GM03348 (cell line): ENCODE results near the gene DENND4B.
A peak's percentile ranks its signal among the peaks of the same experiment; 100 is the strongest.
"Not testable (repeated sequence)": the region's sequence is repeated elsewhere in the genome, so short reads cannot be mapped to it uniquely, and the experiment has no call there.

Experiments used
- DNase-seq: peaks from one replicate; pipeline ENCODE4 v3.0.0; 2012; ENCODE audit warnings: low spot score

Gene DENND4B, protein sequence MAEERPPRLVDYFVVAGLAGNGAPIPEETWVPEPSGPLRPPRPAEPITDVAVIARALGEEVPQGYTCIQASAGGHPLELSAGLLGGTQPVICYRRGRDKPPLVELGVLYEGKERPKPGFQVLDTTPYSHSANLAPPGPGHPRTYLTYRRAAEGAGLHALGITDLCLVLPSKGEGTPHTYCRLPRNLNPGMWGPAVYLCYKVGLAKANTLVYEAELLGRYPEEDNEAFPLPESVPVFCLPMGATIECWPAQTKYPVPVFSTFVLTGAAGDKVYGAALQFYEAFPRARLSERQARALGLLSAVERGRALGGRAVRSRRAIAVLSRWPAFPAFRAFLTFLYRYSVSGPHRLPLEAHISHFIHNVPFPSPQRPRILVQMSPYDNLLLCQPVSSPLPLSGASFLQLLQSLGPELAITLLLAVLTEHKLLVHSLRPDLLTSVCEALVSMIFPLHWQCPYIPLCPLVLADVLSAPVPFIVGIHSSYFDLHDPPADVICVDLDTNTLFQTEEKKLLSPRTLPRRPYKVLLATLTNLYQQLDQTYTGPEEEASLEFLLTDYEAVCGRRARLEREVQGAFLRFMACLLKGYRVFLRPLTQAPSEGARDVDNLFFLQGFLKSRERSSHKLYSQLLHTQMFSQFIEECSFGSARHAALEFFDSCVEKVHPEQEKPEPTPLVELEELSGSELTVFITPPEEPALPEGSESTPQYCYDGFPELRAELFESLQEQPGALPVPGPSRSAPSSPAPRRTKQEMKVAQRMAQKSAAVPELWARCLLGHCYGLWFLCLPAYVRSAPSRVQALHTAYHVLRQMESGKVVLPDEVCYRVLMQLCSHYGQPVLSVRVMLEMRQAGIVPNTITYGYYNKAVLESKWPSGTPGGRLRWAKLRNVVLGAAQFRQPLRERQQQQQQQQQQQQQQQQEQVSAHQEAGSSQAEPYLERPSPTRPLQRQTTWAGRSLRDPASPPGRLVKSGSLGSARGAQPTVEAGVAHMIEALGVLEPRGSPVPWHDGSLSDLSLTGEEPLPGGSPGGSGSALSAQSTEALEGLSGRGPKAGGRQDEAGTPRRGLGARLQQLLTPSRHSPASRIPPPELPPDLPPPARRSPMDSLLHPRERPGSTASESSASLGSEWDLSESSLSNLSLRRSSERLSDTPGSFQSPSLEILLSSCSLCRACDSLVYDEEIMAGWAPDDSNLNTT (N-terminal part only)

DNA sequence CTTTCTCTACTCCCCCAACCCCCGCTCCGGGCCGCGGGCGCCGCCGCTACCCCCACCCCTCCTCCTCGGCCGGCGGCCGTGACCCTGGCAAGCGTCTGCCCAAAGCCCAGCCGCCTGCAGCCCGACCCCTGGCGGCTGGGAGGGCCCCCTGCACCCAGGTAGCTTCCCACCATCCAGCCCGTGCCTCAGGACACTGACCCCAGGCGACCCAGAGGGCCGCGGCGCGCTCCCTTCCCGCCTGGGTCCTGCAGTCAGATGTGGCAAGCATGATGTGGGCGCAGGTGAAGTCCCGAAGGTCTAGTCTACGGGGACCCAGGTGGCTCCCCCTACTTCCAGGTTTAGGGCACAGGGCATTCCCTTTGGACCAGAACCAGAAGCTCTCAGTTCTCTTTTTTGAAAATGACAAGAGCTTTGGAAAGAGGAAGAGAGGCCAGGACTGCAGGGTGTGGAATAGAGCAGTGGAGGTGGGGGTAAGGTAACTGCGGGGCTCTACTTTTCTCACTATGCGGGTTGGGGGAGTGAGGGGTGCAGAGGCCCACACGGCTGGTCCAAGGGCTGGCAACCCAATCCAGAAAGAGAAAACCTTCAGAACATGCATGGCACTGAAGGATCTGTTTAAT, at the start of gene DENND4B:
DENND4B (minus strand) TSS at position 97 of the 620 bp plus-strand sequence. CDS start 2,344 bp downstream, outside the sequence.
- peak; percentile 97 for DNase-seq

DNA sequence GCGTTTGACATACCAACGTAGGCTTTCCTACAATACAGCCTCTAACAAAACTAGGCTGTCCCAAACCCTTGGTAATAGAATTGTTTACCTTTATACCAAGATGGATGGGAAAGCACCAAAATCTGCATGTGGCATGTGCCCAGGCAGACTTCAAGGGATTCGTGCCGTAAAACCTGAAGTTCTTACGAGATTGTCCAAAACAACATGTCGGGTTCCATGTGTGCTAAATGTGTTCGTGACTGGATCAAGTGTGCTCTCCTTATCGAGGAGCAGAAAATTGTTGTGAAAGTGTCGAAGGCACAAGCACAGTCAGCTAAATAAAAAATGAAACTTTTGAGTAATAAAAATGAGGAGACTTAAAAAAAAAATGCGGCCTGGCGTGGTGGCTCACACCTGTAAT, 49.1 kb upstream of the DENND4B start:
- DNase-seq, result no peak

DNA sequence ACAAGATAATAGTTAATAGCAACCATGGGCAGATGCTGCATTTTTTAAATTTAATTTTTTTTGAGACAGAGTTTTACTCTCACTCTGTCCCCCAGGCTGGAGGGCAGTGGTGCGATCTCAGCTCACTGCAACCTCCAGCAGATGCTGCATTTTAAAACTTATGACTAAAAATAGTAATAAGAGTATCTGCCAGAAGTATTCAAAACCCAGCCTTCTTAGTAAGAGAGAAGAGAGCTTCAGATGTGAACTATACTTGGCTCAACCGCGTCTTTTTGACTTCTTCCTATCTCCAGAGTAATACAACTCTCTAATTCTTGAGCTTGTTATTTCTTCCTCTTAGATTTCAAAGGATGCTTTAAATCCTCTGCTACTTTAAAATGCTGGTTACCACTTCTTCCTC, 48.7 kb upstream of the DENND4B start:
- no peak for DNase-seq

DNA sequence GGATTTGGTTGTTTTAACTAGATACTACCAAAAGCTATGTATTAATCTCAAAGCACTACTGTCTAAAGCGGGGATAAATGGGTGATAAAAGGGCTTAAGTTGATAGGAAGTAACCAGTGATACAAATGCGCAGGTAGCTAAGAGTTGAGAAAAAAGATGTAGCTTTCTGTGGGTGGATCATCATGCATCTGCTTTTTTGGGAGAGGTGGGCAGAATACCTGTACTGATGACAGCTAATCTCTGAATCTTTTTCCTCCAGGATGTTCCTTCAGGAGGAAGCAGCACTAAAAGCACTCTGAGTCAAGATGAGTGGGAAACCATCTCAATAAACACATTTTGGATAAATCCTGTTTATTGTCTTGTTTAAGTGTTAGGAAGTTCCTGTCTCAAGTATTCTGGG, 45.3 kb upstream of the DENND4B start:
- DNase-seq, result no peak

DNA sequence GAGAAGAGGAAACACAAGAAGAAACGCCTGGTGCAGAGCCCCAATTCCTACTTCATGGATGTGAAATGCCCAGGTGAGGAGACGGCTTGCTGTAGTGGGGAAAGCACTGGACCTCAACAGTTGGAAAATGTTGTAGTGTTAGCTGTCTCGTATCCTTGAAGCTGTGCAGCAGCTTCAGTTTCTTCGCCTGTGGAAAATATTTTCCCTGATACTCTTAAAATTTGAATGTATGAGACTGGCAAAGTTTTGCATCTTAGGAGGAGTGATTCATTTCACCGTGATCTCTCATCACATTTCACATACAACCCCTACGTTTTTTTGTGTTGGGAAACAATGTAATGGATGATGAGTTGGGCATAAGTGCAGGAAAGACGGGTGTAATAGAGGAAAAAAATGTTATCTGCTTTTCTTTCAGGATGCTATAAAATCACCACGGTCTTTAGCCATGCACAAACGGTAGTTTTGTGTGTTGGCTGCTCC, 44.7 kb upstream of the DENND4B start:
- no peak for DNase-seq

DNA sequence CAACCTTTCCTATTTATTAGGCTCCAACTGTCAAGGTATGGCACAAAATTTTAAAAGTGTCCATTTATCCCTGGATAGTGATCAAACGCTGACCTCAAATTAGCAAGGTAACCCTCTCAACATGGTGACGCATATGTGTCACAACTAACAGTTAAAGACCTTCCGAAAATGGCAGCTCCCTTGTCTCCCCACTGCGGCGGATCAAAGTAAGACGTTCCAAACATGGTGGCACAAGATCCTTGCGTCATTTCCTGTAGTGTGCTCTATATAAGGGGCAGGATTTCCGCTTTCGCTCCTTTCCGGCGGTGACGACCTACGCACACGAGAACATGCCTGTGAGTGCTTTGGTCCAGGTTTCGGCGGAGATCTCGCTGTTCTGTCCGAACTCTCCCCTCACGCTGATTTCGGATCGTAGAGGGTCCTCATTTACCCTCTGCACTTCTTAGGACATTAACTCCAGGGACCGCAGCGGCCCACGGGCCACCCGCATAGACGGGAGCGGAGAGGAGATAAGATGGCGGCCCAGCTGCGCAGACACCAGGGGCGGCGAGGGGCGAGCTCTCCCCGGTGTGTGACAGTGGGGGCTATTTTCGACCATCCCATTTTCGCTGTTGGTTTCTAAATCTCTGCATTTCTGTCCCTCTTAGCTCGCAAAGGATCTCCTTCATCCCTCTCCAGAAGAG, 44.1 kb upstream of the DENND4B start, which contains the start of gene RPS27:
RPS27 (plus strand) TSS at position 295 of the 683 bp plus-strand sequence; CDS start at position 330, 35 bp downstream.
- peak; percentile 92 for DNase-seq

DNA sequence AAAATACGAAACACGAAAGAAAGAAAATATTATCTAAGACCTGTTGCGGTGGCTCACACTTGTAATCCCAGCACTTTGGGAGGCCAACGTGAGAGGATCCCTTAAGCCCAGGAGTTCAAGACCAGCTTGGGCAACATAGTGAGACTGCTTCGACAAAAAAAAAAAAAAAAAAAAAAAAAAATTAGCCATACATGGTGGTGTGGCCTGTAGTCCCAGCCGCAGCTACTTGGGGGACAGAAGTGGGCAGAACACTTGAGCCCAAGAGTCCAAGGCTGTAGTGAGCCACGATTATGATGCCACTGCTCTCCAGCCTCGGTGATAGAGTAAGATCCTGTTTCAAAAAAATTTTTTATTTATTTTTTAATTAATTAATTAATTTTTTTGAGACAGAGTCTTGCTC, 41.1 kb upstream of the DENND4B start:
- DNase-seq, result no peak

DNA sequence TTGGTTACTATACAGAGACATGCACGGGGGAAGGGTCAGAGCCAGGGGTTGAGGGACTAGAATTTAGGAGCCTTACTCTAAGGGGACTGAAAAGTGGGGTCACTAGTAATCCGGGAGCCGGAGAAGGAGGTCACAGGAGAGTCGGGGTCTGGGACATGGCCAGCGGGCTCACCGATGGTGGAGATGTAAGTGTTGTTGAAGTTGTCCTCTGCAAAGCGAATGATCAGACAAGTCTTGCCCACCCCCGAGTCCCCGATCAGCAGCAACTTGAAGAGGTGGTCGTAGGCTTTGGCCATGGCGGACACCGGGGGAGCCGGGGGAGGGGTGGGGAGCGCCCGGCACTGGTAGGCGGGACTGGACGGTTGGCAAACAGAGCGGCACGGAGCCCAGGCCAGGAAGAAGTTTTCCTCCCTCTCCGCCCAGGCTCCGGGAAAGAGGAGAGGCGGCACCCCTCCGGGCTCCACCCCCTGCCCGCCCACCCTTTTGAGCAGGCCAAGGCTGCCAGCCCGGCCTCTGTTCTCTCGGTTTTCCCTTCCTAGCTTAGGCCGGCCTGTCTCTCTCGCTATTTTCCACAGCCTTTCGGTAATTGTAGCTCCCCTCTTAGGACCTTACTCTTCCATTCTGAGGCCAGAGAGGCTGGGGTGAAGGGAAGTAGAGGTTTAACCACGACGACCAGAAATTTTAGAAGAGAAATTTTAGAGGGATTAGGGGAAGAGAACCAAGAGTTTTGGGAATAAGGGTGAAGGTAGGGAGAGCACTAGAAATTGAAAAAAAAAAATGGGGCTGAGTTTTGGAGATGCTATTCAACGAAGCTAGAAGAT, 39.6 kb upstream of the DENND4B start, which contains the start of gene RAB13:
RAB13 (minus strand) TSS at position 399 of the 821 bp plus-strand sequence; CDS start at position 296, 103 bp downstream.
- DNase-seq, result peak; percentile 93

DNA sequence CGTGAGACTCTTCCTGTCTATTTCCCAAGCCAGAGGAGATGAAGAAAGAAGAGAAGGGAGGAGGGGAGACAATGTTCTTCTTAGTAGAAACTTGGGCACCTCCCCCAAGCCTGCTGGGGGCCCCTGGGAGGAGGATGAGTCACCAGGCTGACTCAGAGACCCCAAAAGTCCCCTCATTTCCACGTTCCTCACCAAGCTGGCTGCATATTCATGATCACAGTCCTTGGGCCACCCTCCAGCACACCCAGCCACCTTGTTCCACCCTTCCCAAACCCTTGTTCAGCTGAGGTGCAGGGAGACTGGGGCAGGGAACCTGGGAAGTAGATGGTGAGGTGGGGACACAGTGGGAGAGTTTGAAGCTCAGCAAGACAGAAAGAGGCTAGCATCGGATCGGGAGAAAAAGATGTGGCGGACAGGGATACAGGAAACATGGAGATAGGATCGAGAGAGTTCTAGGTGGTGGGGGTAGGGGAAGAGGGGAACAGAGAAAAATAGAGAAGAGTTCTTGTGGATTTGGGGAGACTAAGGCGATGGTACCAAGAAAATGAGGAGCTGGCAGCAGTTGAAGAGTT, 38.9 kb upstream of the DENND4B start:
- peak; percentile 50 for DNase-seq

DNA sequence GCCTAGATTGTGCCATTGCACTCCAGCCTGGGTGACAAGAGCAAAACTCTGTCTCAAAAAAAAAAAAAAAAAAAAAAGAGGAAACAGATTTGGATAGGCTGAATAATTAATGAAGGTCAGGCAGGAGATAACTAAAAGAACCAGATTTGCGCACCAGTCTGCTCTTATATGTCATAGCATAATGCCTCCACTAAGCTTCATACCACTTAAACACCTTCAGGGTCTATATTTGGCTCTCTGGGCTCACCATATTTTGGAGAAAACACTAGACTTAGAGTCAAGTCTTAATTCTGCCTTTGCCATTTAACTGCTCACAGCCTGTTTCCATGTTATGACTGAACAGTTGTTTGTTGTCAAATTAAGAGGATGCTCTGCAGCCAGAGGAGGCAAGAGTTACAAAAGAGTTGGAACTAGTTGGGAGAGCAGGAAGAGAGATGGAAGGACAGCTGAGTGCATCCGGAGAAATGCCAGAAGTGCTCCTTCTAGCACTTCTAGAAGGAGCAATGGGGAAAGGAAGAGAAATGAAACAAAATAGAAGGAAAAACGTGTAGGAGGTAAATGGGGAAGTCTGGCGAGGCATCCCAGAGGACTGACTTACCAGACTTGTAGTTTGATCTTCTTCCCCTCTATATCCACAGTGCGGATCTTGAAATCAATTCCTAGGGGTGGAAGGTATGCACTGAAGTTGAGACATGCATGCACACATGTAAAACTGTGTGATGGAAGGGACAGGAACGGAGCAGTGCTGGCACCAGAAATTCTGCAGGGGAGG, 37.8 kb upstream of the DENND4B start:
- no peak for DNase-seq

DNA sequence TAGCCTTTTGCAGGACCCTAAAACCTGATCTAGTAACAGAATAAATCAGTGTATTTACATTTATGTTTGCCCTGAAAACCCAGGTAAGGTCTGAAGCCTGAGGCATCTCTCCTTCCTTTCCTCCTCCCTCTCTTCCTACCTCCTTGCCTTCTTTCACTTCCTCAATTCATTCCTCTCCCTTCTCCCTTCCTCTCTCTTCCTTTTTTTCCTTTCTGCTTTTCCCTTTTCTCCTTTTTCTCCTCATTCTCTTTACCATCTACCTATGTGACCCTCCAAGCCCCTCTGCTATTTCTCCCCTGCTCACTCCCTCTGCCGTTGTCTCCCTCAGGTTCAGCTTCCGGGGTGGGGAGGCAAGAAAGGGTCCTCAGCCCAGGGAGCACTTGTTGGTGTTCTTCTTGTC, 35.2 kb upstream of the DENND4B start:
- not testable (repeated sequence) for DNase-seq

DNA sequence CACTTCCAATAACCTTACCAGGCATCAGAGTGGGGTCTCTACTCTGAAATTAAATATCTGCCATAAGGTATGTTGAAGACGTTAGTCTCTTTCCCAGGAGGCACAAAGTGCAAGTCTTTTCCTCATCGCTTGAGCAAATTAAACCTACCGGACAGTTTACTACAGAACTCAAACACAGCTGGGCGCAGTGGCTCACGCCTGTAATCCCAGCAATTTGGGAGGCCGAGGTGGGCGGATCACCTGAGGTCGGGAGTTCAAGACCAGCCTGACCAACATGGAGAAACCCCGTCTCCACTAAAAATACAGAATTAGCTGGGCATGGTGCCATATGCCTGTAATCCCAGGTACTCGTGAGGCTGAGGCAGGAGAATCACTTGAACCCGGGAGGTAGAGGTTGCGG, 32.6 kb upstream of the DENND4B start:
- DNase-seq, result not testable (repeated sequence)

DNA sequence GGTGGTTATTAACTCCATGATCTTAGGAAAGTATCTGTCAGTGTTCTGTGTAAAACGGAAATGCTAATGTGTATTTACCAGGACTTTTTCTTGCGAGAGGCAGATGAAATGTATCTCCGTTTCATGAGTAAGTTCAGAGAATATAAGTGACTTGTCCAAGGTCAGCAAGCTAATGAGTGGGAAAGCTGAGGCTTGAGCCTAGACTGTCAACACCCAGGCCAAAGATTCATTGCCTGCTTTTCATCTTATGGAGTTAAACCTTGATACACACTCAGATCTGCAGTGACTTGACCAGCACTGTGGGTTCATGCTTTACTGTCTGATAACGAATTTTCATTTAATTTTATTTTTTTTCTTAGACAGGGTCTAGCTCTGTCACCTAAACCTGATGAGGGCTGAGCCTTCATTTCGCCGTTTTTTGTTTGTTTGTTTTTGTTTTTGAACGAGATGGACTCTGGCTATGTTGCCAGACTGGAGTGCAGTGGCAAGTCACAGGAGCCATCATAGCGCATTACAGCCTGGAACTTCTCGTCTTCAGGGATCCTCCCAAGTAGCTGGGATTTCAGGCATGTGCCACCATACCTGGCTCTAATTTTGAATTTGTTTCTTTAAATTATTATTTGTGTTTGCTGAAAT, 31.9 kb upstream of the DENND4B start:
- DNase-seq, result no peak

DNA sequence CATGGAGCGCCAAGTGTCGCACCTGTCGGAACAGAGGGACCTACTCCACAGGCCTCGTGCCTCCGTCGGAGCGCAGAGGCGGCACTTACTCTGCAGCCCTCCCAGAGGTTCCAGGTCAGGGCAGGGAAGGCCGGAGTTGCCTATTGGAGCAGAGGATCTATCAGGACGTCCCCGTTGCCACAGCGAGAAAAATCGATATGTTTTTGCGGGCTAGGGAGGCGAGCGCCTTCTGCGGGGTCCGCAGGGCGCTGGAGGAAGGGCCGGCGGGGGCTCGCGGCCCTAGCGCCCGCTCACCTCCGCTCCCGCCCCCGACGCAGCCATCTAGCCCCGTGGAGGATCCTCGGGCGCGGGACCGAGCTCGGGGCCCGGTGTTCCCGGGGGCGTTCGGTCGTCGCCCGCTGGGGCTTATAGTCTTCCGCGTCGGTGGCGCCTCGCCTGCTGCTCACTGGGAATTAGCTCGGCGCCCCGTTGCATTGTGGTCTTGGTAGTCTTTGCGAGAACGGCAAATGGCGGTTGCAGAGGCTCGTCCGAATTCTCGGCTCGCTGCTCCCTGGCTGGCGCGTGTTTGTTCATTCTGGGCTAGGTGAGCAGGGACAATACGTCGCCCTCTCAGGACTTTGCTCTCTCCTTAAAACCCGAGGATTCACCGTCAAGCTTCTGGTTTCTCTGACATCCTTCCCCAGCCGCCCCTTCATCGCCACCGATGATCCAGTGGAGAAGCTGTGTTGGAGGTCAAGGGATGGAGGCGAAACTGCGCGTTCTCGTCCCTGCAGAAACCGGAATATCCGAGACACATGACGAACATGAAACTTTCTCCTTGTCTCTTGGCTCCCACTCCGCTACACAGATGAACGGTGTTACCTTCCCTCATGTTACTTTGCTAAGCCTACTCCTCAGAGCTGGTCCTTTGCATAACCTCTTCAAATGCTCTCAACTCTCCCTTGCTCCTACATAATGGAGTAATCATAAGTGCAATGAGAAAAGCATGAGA, 31.0 kb upstream of the DENND4B start, which contains the start of gene JTB:
JTB (minus strand) TSS at position 425 of the 991 bp plus-strand sequence; CDS start at position 3, 422 bp downstream.
- peak; percentile 84 for DNase-seq

DNA sequence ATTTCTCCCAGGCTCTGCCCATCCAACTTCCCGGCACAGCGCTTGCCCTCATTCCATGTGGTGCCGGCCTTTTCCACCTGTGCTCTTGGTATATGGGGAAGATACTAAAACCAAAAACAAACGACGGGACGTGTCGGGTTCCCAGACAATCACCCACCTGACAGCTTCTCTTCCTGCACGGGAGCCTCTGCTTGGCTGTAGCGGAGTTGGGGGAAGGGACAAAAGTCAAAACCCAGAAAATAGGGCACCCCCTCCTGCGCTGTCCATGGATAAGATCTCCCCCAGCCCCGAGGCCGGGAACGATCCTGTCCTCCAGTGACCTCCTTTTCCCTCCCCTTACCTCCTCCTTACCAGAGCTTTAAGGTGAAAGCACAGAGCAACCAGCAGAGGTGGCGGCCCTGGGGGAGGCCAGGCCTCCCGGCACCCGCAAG, 30.3 kb upstream of the DENND4B start:
- no peak for DNase-seq

DNA sequence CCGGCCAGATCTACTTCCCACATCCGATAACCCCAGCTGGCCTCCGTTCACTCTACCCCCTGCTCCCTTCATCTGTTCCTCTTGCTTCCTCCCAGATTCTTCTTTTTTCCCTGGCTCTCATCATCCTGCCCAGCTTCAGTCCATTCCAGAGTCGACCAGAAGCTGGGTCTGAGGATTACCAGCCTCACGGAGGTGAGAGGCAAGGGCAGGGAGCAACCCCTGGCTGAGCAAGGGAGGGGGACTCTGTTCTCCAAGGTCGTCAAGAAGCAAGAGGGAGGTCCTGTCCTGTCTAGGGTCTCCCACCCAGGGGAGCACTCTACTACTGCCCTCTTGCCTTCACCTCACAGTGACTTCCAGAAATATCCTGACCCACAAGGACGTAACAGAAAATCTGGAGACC, 27.0 kb upstream of the DENND4B start:
- no peak for DNase-seq

DNA sequence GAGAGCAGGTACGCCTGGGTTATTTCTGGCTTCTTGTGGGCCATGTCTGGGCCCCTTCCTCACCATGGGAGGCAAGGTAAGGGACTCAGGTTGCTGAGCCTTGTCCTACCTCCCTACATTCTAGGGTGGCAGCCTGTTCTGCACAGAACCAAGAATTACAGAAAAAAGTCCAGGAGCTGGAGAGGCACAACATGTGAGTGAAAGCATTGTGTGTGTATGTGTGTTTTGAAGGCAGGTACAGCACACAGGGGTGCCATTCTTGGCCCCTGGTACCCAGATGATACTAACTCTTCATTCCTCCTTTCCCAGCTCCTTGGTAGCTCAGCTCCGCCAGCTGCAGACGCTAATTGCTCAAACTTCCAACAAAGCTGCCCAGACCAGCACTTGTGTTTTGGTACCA, 26.6 kb upstream of the DENND4B start:
- no peak for DNase-seq
